C4-2B (cell line): Measurements from ENCODE around the gene SQSTM1.

Source experiments
- H3K27ac ChIP-seq: fragments of 450-650 bp; 2 replicates; pipeline ENCODE4 v1.5.1; 2017
- CTCF ChIP-seq: fragments of 450-650 bp; conservative IDR thresholded peaks from 2 replicates; pipeline ENCODE4 v1.5.1; 2017; ENCODE audit warnings: mild to moderate bottlenecking
- ZFX ChIP-seq: fragments of 450-650 bp; IDR thresholded peaks from 2 replicates; pipeline ENCODE4 v1.6.1; 2017

SQSTM1 gene

GRCh38 chr5:179836225-179837019 is 15.7 kb downstream of the SQSTM1 start:
- H3K27ac ChIP-seq: no peak overlapping the region
- no peak for TF ChIP-seq ZFX
- no peak for TF ChIP-seq CTCF

- H3K27ac ChIP-seq: no peak overlapping the region
Measured at GRCh38 chr5:179837076-179838011, 16.6 kb downstream of the SQSTM1 start.

GRCh38 chr5:179839328-179840256 is 18.9 kb downstream of the SQSTM1 start:
- TF ChIP-seq ZFX: no peak
- TF ChIP-seq CTCF: no peak
- H3K27ac ChIP-seq: no peak overlapping the region

More at GRCh38 chr5:179837076-179838011, 16.6 kb downstream of the SQSTM1 start:
- TF ChIP-seq ZFX (no peak), CTCF (no peak)

- TF ChIP-seq ZFX (no peak), CTCF (no peak)
Measured at GRCh38 chr5:179840321-179840720, 19.6 kb downstream of the SQSTM1 start.

GRCh38 chr5:179840766-179841165 is 20.1 kb downstream of the SQSTM1 start:
- H3K27ac ChIP-seq: no peak overlapping the region
- TF ChIP-seq ZFX (no peak), CTCF (no peak)

More at GRCh38 chr5:179840321-179840720, 19.6 kb downstream of the SQSTM1 start:
- no peak overlapping the region for H3K27ac ChIP-seq

- TF ChIP-seq CTCF: no peak
- no peak for TF ChIP-seq ZFX
- H3K27ac ChIP-seq: no peak overlapping the region
Measured at GRCh38 chr5:179841621-179842020, 20.9 kb downstream of the SQSTM1 start.
